Right ventricle myocardium inferior (tissue), 1 donor: ENCODE measurements around the gene DRICH1. TPM values are rescaled to one million over a fixed set of nuclear protein-coding genes. Genes with fewer than 3 reads are reported as not detected.
A peak's percentile ranks its signal among the peaks of the same experiment; 100 is the strongest.
"Not testable (repeated sequence)": the region's sequence is repeated elsewhere in the genome, so short reads cannot be mapped to it uniquely, and the experiment has no call there.

ENCODE experiments used
- ATAC-seq: fragments of 200-7000 bp; cut with Tn5 transposase; one replicate; pipeline ENCODE4 v1.9.1; 2020; ENCODE audit warnings: mild to moderate bottlenecking, moderate library complexity
- DNase-seq: peaks from one replicate; pipeline ENCODE4 v3.0.0; 2021; ENCODE audit errors: missing footprints
- intact Hi-C: fragments of 100-400 bp; cut with DNase I; formaldehyde crosslinking; loops from one replicate; pipeline ENCODE4 v1.11.0; 2022
- total RNA-seq: library from RNA; stranded (reverse); fragmentation: NEBNext Ultra II Directional; extraction: Animal tissue kit (Norgen Biotek cat#: 25700); gene quantifications from one replicate; pipeline ENCODE4 v1.2.1, GENCODE V29; 2021
- donor health status: DM: no; HTN: yes; CAD: no; lungs with severe emphysema.

Gene DRICH1
- total RNA-seq, 1 donor from 2014 or later = not detected

DNA sequence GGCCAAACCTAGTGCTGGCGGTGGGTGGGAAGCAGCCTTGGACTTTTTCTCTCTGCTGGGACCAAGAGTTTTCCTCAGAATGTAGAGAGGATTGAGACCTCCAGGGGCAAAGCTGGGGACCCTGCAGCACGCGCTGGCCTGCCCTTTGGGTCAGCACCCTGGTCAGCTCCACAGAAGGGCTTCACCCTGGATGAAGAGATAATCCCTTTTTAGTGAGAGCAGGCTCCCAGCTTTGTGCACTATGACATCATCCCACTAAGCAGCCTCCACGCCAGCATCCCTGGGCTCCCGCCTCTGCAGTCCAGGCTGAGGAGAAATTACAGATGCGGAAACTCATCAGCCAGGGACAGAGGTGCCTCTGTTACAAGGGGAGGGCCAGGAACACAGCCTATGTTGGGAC, 23.5 kb downstream of the DRICH1 start:
- intact Hi-C loops = no loop called here

DNA sequence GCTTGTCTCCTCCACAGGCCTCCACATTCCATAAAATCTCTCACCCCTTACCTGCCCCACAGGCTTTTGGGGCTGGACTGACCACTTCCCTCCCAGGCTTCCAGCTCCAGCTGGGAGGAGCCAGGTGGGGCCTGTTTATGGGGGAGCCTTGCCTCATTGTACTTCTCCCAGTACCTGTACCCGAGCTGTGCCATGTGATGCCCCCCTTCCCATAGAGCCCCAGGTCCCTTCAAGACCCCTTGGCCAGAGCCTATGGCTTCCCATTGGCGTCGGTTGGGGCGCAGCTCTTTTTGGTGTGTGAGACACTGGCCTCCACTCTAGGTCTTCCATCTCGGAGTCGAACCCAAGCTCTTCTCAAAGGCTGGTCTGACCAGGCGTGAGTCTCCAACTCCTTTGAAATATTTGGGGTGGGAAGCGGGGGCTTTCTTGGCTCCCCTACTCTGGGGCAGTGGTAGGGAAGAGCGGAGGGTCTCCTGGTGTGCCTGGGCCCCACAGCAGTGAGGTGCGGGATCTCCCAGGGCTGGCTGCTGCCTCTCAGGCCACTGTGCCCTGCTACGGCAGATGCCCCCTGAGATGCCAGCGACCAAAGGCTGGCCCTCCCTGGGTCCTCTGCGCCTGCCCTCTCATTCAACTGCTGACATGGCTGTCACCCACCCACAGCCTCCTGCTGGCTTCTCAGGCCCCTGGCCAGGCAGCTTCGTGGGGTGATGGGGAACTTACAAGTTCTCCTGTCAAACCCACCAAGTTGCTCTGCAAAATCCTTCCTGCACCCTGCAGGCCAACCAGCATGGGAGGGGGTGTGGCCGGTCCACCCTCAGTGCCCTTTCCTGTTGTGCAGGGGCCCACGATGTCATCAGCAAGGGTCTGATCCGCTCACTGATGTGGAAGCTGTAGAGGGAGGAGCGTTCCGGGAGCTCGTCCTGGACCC, 25.7 kb downstream of the DRICH1 start:
- DNase-seq (no peak), ATAC-seq (no peak)
- intact Hi-C loops = no loop called here

More for the DNA sequence above, 23.5 kb downstream of the DRICH1 start:
- ATAC-seq = no peak
- no peak for DNase-seq

DNA sequence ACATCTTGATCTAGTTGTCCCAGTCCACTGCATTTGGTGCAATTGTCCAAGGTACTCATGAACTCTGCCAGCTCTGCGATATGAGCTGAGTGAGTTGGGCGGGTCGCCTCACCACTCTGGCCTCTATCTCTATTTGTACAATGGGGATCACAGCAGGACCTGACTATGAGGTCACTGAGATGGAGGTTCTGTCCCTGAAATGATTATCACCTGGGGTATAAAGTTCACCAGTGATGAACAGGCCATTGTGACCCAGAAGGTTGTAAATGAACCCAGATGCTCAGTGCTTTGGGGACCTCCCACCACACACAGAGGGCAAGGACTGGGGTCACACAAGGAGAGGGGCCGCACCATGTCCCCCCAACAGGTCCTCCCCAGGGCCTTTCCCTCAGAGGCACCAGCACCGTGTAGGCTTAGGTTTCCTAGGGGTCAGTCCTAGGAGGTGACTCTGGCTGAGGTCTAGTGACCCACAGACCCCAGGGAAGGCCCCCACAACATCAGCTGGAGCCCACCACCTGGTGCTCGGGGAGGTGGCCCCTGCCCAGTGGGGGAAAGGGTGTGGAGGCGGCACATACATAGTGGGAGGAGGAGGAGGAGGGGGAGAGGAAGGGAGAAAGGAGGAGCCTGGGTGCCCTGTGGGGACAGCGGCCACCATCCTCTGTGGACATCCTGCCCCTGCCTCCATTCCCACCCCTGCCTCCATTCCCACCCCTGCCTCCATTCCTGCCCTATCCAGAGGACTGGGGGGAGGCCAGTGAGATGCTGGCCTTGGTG, 27.0 kb downstream of the DRICH1 start:
- DNase-seq (no peak), ATAC-seq (no peak)
- intact Hi-C loops = no loop called here

DNA sequence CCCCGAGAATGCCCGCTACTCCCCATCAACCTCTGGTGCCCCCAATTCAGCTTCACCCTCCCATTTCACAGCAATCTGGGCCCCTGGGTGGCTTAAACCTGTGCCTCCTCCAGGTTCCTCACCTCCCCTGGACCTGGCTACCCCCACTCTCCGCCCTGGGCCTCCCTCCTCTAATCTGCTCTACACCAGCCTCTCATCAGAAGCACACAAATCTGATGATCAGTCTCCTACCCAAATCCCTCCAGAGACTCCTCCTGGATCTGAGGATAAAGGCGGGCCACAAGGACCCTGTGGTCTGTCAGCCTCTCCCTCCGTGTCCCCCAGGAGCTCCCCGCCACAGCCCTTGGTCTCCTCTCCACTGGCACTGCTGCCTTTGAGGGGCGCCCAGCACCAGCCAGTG, 28.9 kb downstream of the DRICH1 start:
- intact Hi-C loops = no loop called here
- DNase-seq (no peak), ATAC-seq (no peak)

DNA sequence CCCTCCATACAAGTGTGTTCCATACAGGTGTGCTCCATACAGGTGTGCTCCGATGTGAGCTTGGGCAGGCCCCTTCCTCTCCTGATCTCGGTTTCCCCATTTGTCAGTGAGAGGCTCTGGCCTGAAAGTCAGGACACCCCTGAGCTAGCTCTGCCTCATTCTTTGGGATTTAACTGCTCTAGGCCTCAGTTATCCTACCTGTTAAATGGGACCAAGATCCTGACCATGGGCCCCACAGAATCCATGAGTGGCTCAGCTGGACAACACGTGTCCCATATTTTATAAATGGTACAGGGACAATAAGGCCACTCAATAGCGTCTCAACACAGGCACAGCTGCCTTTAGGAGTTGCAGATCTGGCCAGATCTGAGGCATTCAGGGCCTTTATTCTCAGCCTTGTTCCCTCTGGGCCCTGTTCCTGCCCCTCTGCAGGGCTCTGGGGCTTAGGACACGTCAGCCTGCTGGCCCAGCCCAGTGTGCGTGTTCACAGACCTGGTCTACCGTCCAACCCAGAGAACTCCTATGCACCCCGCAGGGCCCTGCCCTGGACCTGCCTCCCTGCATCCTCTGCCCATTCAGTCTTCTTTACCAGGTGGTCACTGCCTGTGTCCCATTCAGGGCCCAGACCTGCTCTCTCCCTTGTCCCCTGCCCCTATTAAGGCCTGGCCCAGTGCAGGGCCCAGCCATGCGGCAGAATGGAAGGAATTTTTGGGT, 33.2 kb downstream of the DRICH1 start:
- intact Hi-C loops = no loop called here

DNA sequence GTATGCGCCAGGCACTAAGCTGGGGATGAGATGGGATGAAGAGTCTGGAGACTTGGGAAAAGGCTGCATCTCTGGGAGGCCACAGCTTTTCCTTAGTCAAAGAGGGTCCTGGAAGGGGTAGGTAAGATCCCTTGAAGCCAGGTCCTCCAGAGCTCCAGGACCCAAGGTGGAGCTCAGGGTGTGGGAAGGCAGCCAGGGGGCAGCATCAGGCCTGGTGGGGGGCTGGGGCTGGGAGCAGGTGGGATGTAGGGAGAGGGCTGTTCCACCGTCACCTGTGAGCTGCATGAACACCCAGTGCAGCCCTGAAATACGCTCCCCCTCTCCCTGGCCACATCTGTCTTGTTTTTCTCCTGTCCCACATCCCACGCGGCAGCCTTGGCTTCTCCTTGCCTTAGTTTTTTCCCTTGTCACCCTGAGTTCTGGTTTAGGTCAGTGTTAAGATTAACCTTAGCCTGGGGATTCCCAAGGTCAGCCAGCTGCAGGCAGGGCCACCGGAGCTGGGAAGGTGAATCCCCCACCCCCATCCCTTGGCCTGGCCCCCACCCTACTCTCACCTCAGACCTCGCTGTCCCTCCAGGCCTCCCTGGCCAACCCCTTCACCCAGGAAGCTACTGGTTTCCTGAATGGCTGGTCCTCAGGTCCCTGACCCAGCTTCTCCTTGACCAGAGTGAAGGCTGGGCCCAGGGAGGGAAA, 34.4 kb downstream of the DRICH1 start:
- intact Hi-C loops, ATAC-seq, DNase-seq: not testable (repeated sequence)

More for the DNA sequence above, 33.2 kb downstream of the DRICH1 start:
- DNase-seq (no peak), ATAC-seq (no peak)

DNA sequence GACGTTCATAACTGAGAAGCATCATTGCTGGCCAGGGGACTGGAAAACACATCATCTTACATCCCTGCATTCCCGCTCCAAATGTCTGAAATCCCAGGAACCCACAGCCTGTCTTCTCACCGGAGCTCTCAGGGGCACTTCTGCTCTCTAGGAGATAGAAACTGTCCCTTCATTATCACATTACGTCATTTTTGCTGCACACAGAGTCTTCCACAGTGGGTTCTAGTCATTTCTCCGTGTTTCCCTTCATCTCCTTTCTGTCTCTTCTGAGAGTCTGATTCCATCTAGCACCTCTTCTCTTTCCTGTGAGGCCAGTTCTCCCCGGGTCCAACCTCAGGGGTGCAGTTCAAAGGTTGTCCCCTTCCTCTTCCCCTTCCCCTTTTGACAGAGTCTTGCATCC, 36.2 kb downstream of the DRICH1 start:
- ATAC-seq, DNase-seq, intact Hi-C loops: not testable (repeated sequence)

DNA sequence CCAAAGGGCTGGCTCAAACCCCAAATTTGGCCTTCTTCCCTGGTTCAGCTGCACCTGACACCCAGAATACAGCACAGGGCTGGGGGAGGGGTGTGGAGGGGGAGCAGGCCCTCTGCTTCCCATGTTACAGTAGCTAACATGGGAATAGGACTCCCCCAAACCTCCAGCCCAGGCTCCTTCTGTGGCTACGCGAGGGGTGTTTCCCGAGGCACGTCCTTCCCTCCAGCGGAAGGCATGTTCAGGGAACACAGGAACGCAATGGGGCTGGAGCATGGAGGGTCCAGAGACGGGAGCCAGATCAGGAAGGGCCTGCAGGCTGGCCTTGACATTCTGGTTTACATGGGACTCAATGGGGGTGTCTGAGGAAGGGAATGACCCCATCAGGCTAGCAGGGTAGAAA, 40.3 kb downstream of the DRICH1 start:
- no peak for DNase-seq
- intact Hi-C loops = no loop called here
- no peak for ATAC-seq

DNA sequence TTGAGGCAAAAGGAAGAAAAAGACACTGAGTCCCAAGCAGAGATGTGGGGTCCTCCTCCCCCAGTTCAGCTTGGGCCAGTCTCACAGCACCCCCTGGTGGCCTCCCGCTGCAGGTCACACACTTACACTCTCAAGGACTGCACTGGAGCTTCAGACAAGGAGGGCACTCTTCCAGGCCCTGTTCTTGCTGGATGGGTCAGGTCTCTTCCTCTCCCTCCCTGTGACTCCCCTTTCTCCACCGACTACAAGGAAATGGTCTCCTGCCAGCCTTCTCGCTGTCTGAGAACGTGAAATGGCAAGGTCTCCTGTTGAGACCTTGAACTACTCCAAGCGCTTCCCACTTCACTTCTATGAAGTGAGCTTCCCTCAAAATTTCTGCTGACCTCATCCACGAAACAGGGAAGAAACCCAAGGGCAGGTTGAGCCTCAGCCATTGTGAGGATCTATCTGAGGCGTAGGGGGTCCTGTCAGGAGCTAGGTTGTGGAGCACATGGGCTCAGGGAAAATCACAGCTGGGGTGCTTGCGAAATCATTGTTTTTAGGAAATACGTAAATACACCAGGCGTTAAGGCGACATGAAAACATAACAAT, 40.8 kb downstream of the DRICH1 start:
- ATAC-seq (peak; percentile 64), DNase-seq (no peak)
- intact Hi-C loops = no loop called here

DNA sequence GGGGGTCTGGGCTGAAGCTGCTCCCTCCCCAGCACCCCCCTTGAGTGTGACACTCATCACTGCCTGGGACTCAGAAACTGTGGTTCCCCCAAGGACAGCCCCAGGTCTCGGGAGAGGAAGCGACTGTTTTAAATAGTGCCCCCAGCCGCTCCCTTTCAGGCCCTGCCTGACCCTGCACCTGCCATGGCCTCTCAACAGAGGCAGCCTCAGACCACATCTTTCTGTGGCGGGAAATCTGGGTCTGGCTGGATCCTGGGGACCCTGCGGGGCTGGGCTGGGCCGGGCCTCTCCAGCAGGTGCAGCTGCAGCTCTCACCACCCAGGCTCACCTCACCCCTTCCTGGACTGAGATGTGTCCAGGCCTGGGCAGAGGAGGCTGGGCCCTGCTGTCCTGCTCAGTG, 48.3 kb downstream of the DRICH1 start:
- ATAC-seq (no peak), DNase-seq (no peak)
- intact Hi-C loops = no loop called here

DNA sequence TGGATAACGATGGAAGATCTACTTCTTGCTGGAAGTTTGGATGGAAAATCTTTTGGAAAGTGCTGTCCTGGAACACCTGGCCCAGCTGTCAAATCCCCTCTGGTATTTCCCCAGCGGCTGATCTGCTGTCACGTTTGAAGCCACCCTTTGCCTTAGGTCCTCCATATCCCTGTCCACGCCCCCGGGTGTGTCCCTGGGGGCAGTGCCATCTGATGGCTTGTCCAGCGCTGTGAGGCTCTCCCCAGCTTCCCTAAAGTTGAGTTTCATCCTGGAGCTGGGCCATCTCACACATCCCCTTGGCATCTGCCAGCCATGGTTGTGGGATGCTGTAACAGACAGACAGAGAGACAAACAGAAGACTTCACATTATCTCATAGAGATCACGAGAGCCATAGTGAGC, 49.0 kb downstream of the DRICH1 start:
- DNase-seq = no peak
- intact Hi-C loops = no loop called here

DNA sequence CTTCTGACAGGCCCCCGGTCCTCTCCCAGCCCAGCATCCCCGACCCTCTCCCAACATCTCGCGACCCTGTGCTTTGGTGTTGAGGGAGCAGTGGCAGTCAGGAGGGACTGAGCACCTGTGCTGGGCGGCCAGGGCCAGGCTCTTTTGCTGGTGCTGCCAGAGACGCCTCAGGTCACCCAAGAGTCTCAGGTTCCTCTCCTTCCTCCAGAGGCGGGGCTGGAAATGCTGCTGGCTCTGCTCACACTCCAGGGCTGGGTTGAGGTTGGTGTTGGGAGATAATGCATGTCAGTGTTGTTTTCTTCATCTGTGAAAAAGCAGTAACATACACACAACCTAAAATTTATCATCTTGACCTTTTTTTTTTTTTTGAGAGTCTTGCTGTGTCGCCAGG, 50.9 kb downstream of the DRICH1 start:
- no peak for ATAC-seq
- DNase-seq = no peak

More for the DNA sequence above, 49.0 kb downstream of the DRICH1 start:
- ATAC-seq = no peak

DNA sequence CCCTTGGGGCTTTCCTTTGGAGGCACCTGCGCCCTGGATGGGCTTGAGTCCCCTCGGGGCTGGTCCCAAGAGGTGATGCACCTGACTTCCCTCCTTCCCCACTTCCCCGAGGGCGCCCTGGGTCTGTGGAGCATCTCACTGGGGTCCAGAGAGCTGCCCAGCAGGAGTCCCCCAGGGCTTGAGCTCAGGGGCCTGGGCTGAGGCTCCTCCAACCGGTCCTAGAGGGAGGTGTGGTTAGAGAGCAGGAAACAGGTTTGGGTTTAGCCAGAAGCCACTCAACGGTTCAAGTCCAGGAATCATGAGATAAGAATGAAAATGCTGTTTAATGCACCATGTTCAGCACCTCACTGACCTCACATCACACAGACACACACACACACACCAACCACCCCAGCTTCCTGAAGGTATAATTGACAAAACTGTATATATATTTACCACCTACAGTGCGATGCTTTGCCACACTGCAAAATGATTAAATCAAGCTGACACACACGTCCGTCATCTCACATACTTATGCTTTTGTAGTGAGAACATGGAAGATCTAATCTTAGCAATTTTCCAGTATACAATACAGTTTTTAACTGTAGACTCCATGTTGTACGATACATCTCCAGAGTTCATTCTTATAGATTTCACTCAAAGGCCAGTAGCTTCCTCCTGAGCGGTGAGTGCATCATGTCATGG, 51.4 kb downstream of the DRICH1 start:
- no peak for DNase-seq
- ATAC-seq = no peak
- intact Hi-C loops = no loop called here

More for the DNA sequence above, 50.9 kb downstream of the DRICH1 start:
- intact Hi-C loops = no loop called here

DNA sequence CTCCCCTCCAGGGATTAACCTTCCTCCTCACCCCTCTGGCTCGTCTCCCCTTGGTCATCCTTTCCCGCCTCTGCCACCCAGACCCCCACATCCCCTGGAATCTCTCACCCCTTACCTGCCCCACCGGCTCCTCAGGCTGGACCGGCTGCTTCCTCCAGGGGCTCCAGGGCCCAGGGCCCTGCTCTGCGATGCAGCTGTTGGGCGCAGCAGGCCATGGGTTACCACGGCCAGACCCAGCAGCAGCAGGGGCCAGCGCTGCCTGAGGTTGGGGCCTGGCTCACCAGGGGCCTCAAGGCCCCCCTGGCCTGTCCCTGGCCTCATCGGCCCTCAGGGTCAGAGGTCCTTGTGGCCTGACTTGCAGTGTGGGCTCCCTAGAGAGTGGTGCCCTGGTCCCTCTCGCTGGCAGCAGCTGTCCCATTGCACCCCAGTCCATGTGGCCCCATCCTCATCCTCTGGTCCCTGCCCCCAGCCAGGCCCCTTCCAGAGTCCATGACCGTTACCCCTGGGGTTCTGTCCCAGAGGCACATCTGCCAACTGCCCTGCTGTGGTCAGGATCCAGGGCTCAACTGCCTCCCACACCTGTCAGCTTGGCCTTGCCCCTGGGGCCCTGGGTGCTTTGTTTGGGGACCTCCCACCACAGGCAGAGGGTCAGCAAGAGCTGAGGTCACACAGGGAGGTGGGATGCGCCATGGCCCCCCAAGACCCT, 52.1 kb downstream of the DRICH1 start, which contains the start of gene IGLL1:
Gene IGLL1 (minus strand): TSS at position 421 of the 706 bp plus-strand sequence. CDS start 100 bp downstream, at position 321.
- DNase-seq (no peak), ATAC-seq (no peak)
- intact Hi-C loops = no loop called here

DNA sequence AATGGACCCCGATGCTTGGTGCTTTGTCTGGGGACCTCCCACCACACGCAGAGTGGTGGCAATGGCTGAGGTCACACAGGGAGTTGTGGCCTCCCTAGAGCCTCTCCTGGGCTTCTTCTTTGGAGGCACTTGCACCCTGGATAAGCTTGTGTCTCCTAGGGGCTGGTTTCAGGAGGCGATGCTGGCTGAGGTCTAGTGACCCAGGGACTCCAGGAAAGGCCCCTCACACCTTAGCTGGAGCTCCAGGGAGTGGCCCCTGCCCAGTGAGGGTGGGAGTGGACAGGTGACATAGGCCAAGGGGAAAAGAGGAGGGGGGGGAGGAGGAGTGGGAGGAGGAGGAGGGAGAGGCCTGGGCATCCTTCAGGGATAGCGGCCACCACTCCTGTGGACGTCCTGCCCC, 52.8 kb downstream of the DRICH1 start:
- intact Hi-C loops = no loop called here
- DNase-seq (no peak), ATAC-seq (no peak)

DNA sequence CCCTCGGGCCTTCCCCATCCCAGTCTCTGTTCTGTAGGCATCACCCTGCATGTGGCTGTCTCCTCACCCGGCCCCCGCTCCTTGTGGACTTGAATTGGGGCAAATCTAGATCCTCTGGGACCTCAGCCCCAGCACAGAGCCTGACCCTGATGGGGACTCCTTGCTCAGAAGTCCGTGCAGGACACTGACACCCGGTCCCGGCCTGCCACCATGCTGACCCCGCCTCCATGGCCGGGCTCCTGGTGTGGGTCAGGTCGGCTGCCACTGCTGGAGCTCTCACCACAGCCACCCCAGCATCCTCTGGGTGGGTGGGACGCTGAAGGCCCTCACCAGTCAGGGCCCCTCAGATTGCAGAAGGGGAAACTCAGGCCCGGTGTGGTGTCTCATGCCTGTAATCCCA, 53.8 kb downstream of the DRICH1 start:
- no peak for ATAC-seq
- DNase-seq = no peak
- intact Hi-C loops = no loop called here

DNA sequence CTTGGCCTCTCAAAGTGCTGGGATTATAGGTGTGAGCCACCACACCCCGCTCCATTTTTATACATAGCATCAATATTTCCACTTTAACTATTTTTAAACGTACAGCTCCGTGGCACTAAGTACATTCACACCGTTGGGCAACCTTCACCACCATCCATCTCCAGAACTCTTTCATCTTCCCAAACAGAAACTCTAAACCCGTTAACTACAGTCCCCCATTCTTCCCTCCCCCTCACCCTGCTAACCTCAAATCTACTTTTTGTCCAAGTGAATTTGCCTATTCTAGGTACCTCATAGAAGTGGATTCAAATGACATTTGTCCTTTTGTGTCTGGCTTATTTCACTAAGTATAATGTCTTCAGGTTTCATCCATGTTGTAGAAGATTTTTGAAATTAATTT, 55.4 kb downstream of the DRICH1 start:
- ATAC-seq = no peak
- DNase-seq = no peak
- intact Hi-C loops = no loop called here
